HG02610 (cell line): ENCODE data around the gene SLC5A4.

Experiments used
- ATAC-seq: cut with Tn5 transposase; IDR thresholded peaks from one replicate; pipeline ENCODE4 v1.9.1; 2021; ENCODE audit warnings: mild to moderate bottlenecking, moderate library complexity; ENCODE audit not compliant: unreplicated experiment

Gene SLC5A4

GRCh38 chr22:32233091-32233490 is 22.1 kb downstream of the SLC5A4 start:
- no peak for ATAC-seq

DNA sequence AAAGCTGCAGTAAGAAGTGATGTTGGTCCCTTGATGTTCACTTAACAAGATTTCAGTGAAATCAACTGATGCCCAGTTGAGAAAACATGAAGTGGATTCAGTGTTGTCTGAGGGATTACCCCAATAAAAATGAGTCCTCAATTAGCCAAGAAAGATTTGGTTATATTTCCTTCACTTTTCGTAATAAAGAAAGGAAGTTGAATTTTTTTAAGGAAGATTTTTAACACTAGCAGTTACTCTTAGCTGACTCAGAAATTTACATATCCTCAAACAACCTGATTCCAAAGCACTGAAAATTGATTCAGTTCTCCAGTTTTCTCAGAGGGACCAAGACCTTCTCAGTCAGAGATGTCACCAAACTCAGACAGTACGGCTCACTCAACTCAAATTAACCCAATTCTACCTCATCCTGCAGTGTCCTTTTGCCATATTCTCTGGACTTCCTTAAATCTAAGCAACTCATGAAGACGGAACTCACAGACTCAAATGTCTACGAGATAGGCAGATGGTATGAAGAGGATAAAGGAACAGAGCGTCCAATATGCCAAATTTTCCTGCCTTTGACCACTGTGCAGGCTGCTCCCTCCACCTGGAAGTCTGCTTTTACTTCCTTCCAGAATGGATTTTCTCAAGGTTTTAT is 22.8 kb downstream of the SLC5A4 start:
- no peak for ATAC-seq

DNA sequence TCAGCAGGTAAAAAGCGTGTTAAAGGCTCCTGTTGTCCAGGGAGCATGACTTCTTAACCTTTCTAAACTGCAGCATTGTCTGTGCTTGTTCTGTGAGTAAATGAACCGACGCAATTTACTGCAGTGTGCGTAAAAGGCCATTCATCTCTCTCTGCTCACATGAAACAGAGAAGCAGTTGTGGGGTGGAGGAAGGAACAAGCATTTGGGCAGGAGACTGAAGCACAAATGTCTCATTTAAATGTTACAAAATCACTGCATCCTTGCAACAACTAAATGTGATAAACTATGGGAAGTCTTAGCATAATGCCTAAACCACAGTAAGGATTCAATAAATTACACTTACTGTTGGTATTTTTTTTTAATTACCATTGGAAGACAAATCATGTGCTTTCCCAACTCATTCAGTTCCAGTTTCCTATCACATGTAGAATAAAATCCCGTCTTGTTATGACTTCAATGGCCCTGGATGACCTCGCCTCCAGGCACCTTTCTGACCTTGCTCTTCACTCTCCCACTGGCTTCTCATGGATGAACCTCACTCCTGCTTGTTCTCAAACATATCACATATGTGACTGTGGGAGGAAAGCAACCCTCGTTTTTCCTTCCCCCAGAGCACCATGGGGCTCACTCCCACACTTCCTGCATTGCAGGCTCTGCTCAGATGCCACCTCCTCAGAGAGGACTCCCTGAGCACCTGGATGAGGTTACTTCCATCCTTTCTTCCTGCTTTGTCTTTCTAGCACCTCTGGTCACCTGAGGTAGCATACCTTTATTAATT is 28.6 kb downstream of the SLC5A4 start:
- ATAC-seq: no peak

DNA sequence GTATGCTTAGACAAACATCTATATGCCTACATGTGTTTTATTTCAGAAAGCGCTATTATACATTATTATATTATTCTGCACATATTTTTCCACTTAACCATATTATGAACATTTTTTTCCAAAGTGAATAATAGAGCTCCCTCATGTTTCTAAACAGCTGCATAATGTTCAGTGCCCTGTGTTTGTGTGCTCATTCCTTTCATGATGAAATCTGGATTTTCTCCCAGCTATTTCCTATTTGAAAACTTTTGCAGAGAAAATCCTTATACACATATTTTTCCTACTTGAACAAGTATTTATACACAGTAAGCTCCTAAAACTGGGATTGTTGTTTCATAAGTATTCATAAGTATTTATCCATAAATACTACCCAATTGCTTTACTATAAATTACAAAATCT is 32.2 kb downstream of the SLC5A4 start:
- no peak for ATAC-seq

DNA sequence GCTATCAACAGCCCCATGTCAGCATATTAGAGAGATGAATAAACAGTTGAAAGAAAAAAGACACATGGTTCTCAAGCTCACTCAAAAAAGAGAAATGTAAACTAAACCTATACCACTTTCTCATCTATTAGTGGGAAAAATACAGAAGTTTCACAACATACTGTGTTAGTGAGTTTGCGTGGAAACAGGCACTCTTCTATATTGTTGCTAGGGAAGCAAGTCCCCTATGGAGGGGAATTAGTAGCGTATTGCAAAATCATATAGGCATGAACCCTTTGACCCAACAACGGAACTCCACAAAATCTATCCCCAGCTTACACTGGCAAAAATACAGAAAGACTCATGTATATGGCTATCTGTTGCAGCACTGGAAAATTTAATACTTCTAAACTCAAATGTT is 36.1 kb downstream of the SLC5A4 start:
- no peak for ATAC-seq

DNA sequence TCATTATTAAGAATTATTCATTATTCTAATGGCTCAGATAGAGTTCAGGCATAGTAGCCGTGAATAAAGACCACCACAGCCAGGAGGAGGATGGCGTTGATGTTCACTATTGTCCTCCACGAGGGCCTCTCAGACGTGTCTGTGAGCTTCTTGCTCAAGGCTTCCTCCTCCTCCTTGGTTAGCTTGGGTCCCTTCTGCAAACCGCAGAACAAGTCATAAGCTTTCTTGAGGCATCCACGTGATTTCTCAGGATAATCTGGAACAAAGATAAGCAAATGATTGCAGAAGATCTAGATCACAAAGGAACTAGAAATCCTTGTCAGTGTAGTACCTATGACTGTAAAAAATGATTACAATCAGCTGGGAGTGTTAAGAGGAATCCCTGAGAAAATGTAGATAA is 36.7 kb downstream of the SLC5A4 start:
- ATAC-seq: no peak

DNA sequence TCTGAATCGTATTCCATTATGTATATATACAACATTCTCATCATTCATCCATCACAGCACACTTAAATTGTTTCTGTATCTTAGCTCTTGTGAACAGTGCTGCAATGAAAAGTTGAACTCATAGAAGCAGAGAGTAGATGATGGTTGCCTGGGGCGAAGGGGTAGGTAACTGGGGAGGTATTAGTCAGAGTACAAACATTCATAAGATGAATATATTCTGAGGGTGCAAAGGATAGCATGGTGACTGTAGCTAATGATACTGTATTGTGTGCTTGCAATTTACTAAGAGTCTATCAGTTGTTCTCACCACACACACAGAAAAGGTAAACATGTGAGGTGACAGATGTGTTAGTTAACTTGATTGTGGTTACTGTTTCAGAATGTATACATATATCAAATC is 37.7 kb downstream of the SLC5A4 start:
- no peak for ATAC-seq

- no peak for ATAC-seq
Observed at GRCh38 chr22:32216911-32217310, 38.2 kb downstream of the SLC5A4 start.

- ATAC-seq: no peak
Observed at GRCh38 chr22:32211011-32211410, 44.1 kb downstream of the SLC5A4 start.

DNA sequence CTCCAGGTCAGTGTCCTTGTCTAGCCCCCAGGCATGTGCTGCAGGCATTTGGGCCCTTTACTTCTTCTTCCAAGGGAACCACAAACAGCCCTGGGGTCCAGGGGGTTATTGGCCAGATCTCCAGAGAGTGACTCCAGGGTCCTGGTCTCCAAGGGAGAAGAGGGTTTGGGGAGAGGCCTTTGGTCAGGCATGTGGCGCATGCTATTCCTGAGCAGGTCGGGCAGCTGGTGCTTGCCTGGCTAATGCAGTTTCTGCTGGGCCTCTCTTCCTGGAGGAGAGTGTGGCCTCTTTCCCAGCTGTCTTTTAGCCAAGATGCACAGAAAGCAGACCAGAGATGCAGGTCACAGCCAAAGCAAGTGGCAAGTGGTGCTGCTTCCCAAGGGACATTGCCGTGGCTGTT is 46.5 kb downstream of the SLC5A4 start:
- ATAC-seq: no peak

DNA sequence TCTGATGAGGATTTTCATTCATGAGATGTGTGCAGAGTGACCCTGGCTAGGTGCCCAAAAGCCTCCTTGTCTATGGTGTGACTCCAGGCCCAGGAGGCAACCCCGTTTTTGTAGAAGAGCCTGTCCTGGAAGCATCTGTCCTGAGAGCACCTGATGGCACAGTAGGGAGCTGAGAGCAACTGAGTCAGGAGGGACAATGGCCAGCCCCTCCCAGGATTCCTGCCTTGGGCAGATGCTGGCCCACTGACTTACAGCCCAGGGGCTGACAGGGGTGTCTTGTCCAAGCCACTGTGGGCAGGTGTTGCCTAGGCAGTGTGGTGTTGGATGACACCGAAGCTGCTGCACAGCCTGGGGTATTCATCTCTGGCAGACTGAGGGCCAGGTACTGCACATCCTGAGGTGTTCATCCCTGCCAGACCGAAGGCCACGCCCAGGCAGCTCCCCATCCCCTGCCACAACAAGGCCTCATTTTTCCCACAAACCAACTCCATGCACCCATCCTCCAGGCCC is 47.1 kb downstream of the SLC5A4 start:
- no peak for ATAC-seq

DNA sequence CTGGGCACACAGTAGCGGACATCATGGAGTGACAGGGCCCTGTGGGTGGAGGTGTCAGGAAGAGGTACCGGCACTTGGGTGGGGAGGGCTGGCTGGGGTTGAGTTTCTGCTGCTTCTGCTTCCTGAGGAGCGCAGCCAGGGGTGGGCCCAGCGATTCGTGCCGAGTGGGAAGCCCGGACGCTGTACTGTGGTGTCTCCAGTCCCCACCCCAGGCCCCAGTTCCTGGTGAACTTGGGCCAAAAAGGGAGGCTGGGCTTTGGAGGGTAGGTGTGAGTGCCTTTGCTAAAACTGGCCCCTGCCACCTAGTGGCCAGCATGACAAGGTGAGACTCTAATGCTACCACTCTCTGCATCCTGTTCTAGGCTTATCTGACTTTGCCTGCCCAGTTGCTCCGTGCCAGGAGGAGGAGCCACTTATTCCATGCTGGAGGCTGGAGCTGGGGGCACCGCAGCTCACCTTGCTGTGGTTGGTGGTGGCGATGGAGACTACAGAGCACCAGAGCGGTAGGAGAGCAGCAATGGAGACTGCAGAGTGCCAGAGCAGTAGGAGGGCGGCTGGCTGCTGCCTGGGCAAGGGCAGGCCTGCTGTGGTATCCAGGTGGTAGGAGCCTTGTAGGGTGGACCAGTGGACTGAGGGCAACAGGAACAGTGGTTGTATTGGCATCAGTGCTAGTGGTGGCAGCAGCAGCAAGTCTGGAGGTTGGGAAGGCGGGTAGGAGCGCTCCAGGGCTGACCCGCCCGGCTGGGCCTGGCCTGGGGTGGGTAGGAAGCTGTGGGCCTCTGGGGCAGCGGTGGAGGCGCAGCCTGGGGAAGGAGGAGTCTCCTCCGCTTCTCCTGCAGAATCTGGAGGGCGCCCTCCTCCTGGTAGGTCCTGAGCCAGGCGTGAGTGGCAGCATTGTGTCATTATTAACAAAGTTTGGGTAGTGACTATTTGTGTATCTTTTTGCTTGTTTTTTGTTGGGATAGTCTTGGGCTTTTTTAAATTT is 48.1 kb downstream of the SLC5A4 start:
- no peak for ATAC-seq

GRCh38 chr22:32205974-32206773 is 49.0 kb downstream of the SLC5A4 start:
- no peak for ATAC-seq

DNA sequence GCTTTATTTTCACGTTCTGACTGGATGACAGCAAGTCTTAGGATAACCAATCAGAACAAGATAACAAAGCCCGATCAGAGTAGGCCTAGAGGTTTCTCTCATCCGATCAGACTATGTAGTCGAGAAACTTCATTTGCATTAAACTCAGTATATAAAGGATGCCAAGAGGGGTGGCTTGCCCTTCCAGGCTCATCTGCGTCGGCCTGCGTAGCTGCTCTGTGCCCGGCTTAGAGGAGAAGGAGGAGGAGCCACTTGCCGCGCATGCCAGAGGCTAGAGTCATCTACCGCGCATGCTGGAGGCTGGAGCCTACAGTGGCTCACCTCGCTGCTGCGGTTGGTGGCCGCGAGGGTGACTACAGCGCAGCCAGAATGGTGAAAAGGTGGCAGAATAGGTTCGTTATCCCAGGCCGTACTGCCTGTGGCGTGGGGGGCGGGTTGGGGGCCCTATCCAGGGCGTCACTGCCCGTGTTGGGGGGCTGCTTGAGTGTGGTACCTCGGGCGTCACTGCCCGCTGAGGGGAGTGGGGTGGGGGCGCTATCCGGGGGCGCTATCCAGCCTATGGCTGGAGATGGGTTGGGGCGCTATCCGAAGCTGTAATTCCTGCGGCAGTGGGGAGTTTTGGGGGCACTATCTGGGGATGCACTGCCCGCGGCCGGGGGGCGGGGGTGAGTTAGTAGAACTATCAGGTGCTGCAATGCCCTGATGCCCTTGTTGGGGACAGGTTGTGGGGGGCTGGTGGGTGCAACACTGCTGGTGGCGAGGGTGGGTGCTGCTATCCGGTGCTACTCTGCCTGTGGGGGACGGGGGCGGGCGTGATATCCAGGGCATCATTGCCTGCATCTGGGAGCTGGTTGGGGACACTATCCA is 50.1 kb downstream of the SLC5A4 start, which contains the start of gene RFPL2:
Gene RFPL2 (minus strand): TSS at position 218 of the 867 bp plus-strand sequence. CDS start 2,622 bp downstream, outside the sequence.
- no peak for ATAC-seq

DNA sequence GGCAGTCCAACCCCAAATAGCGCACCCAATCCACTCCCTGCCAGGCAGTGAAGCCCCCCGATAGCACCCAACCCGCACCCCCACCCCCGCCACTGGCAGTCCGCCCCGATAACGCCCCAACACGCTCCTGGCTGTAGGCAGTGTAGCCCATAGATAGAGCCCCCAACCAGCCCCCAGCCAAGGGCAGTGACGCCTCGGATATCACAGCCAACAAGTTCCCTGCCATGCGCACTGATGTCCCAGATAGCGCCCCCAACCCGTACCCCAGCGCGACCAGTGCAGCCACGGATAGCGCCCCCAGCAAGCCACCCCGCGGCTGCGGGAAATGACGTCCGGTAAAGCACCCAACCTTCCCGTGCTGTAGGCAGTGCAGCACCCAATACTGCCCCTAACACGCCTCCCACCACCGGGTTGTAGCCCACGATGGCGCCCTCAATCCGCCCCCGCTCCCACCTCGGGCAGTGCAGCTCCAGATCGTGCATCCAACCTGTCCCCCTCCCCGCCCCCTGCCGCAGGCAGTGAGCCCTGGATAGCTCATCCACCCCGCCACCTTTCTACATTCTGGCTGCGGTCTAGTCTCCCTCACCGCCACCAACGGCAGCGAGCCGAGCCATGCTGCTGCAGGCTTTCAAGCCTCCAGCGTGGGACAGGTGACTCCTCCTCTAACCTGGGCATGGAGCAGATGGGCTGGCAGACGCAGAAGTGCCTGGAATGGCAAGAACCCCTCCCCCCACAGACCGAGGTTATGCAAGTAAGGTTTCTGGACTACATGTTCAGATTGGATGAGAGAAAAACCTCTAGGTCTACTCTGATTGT is 50.9 kb downstream of the SLC5A4 start:
- no peak for ATAC-seq

DNA sequence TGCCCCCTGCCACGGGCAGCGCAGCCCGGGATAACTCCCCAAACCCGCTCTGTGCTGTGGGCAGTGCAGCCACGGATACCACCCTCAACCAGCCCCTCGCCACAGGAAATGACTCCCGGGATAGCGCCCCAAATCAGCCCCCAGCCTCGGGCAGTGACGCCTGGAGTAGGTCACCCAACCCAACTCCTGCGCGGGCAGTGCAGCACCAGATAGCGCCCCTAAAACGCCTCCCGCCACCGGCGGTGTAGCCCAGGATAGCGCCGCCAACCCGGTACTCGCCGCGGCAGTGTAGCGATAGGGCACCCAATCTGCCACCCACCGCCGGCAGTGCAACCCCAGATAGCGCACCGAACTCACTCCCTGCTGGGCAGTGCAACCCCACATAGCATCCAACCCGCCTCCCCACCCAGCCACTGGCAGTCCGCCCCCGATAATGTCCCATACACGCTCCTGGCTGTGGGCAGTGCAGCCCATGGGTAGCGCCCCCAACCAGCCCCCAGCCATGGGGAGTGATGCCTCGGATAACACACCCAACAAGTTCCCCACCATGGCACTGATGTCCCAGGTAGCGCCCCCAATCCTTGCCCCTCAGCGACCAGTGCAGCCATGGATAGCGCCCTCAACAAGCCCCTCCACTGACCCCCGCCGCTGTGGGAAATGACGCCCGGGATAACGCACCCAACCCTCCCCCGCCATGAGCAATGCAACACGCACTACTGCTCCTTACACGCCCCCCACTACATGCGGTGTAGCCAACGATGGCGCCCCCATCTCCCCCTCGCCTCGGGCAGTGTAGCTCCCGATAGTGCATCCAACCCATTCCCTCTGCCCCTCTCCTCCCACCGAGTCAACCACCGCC is 51.7 kb downstream of the SLC5A4 start:
- no peak for ATAC-seq

DNA sequence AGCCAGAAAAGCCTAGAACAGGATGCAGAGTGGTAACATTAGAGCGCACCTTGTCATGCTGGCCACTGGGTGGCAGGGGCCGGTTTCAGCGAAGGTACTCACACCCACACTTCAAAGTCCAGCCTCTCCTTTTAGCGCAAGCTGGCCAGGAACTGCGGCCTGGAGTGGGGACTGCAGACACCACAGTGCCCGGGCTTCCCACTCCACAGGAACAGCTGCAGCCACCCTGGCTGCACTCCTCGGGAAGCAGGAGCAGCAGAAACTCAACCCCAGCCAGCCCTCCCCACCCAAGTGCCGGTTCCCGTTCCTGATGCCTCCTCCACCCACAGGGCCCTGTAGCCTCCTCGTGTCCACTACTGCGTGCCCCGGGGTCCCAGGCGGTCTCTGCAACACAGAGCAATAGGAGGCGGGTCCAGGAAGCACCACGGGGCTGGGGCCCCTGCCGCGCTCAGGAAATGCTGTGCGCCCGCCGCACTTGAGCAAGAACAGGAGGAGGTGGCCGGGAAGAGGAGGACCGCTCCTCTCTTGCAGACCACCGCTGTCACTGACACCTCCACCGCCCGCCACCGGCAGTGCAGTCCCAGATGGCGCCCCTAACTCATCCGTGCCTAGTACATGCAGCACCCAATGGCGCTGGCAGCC is 52.5 kb downstream of the SLC5A4 start:
- ATAC-seq: no peak
